Measurements from ENCODE around the gene RELB.

RELB gene

DNA sequence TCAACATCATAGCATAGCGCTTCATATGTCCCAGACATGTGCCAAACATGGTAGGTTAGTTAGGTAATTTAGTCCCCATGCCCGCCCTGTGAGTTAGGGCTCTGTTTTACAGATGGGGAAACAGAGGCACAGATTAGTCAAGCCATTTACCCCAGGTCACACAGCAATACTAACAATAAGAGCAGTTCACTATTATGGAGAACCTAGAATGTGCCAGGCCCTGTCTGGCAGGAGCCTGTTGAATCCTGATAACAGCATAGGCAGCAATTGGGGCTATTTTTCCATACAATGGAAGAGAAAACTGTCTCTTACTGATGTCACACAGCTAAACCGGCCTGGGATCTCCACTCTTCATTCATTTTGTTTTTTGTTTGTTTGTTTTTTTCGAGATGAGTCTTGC, 85.2 kb downstream of the RELB start:
- DNase-seq (ENCODE audit: low read depth) = no peak

DNA sequence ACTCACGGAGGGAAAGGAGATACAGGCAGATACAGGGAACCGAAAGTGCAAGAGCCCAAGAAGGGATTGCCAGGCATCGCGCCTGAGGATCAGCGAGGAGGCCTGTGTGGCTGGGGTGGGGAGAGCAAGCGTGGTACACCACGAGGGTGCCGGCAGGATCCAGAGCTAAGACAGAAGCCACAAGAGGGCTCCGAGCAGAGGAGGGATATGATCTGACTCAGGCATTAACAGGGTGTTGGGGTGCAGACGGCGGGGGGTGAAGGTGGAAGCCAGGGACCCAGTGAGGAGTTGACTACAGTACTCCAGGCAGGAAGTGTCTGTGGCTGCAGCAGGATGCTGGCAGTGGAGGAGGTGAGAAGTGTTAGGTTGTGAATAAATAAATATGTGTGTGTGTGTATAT, 86.3 kb downstream of the RELB start:
- DNase-seq (ENCODE audit: low read depth) = no peak

All from GM04504 (cell line).